OCI-LY7 (cell line): ENCODE results near the gene ZBTB20.

Experiments
- CTCF ChIP-seq: fragments of 200-600 bp; sonication (generic); conservative IDR thresholded peaks from 2 replicates; pipeline ENCODE4 v1.5.1; 2014; ENCODE audit warnings: mild to moderate bottlenecking, antibody characterized with exemption, low read length, moderate library complexity, mixed read lengths
- EZH2phosphoT487 ChIP-seq: fragments of 200-600 bp; sonication (generic); IDR thresholded peaks from 2 replicates; pipeline ENCODE4 v1.6.1; 2018; ENCODE audit warnings: low read depth, borderline replicate concordance, mild to moderate bottlenecking, mixed run types, antibody characterized with exemption, low read length, moderate library complexity, mixed read lengths

DNA sequence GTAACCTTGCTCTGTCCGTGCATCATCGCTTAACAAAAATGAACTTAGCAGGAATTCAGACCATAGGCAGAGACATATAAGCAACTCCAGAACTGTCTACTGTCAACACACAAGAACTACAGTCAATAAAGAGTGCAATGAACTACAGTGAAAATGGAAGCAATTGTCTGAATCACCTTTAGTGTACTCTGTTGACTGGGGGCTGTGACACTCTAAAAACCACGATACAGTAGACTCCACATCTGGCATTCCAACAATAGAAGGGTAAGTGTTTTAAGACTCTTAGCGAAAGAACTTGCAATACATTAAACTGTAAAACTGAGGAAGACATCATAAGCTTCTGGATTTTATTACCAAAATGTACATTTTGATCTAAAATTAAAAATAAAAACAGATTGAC lies 347.3 kb downstream of the ZBTB20 start:
- TF ChIP-seq CTCF (no peak), EZH2phosphoT487 (no peak)
